Liver (tissue), 9 donors: Measurements from ENCODE around the gene FTCD. TPM values are rescaled to one million over a fixed set of nuclear protein-coding genes. Genes with fewer than 3 reads are reported as not detected.
A peak's percentile ranks its signal among the peaks of the same experiment; 100 is the strongest.

Source experiments
- DNase-seq: peaks from one replicate; pipeline ENCODE4 v3.0.0-alpha.2; 2017; ENCODE audit warnings: low spot score
- H3K27ac ChIP-seq, 2 donors: one replicate each; pipeline ENCODE4 v1.7.0; 2013; ENCODE audit warnings: inconsistent platforms in 2 of 2, low read length in 2 of 2, control low read depth in 1 of 2, low read depth in 1 of 2, mild to moderate bottlenecking in 1 of 2
- H3K27me3 ChIP-seq, 4 donors: one replicate each; pipeline versions ENCODE4 v1.6.1 to v1.7.0; 2013; ENCODE audit warnings: low read length in 3 of 4, inconsistent platforms in 1 of 4, mild to moderate bottlenecking in 1 of 4, moderate library complexity in 1 of 4; ENCODE audit not compliant: control insufficient read depth in 4 of 4, insufficient read depth in 4 of 4
- H3K36me3 ChIP-seq, 4 donors: one replicate each; pipeline versions ENCODE4 v1.6.1 to v1.7.0; 2013; ENCODE audit warnings: low read length in 3 of 4, mild to moderate bottlenecking in 3 of 4, low read depth in 1 of 4, moderate library complexity in 1 of 4; ENCODE audit not compliant: control insufficient read depth in 4 of 4, insufficient read depth in 3 of 4
- H3K4me1 ChIP-seq, 4 donors: one replicate each; pipeline versions ENCODE4 v1.6.1 to v1.7.0; 2013; ENCODE audit warnings: low read length in 3 of 4, mild to moderate bottlenecking in 3 of 4, moderate library complexity in 1 of 4; ENCODE audit not compliant: control insufficient read depth in 4 of 4, insufficient read depth in 4 of 4
- H3K4me3 ChIP-seq, 3 donors: one replicate each; pipeline versions ENCODE4 v1.6.1 to v1.7.0; 2013; ENCODE audit warnings: low read length in 3 of 3, control low read depth in 1 of 3, low read depth in 1 of 3, mild to moderate bottlenecking in 1 of 3
- H3K9ac ChIP-seq, 2 donors: one replicate each; pipeline ENCODE4 v1.7.0; 2013; ENCODE audit warnings: low read length in 2 of 2, mild to moderate bottlenecking in 2 of 2, moderate library complexity in 2 of 2, control low read depth in 1 of 2, low read depth in 1 of 2
- H3K9me3 ChIP-seq, 4 donors: one replicate each; pipeline versions ENCODE4 v1.6.1 to v1.7.0; 2013; ENCODE audit warnings: low read length in 3 of 4; ENCODE audit not compliant: control insufficient read depth in 4 of 4
- ATF3 ChIP-seq: IDR thresholded peaks from 2 replicates; pipeline ENCODE4 v1.6.1; 2016; ENCODE audit warnings: antibody characterized with exemption
- CTCF ChIP-seq: fragments of 150-350 bp; IDR thresholded peaks from 2 replicates; pipeline ENCODE4 v1.5.1; 2017; ENCODE audit warnings: improper control_type of control experiment, low read depth, low read length; ENCODE audit not compliant: missing input control
- EGR1 ChIP-seq, 2 donors: IDR thresholded peaks; 2 replicates each; pipeline ENCODE4 v1.6.1; 2016 to 2018; ENCODE audit warnings: antibody characterized with exemption in 2 of 2, low read depth in 2 of 2
- FOXA1 ChIP-seq: IDR thresholded peaks from 2 replicates; pipeline ENCODE4 v1.6.1; 2016; ENCODE audit warnings: antibody characterized with exemption
- FOXA2 ChIP-seq: IDR thresholded peaks from 2 replicates; pipeline ENCODE4 v1.6.1; 2016; ENCODE audit warnings: antibody characterized with exemption
- GABPA ChIP-seq, 2 donors: IDR thresholded peaks in 1 of 2; conservative IDR thresholded peaks in 1 of 2; 2 replicates each; pipeline ENCODE4 v1.6.1; 2016; ENCODE audit warnings: antibody characterized with exemption in 2 of 2, mild to moderate bottlenecking in 1 of 2, moderate library complexity in 1 of 2
- HNF4A ChIP-seq, 2 donors: conservative IDR thresholded peaks; 2 replicates each; pipeline ENCODE4 v1.6.1; 2016; ENCODE audit warnings: antibody characterized with exemption in 2 of 2, mild to moderate bottlenecking in 2 of 2
- HNF4G ChIP-seq: IDR thresholded peaks from 2 replicates; pipeline ENCODE4 v1.6.1; 2016; ENCODE audit warnings: antibody characterized with exemption
- JUND ChIP-seq, 2 donors: IDR thresholded peaks; 2 replicates each; pipeline ENCODE4 v1.6.1; 2016; ENCODE audit warnings: antibody characterized with exemption in 2 of 2
- NR2F2 ChIP-seq: IDR thresholded peaks from 2 replicates; pipeline ENCODE4 v1.6.1; 2016; ENCODE audit warnings: antibody characterized with exemption
- RAD21 ChIP-seq, 2 donors: IDR thresholded peaks; 2 replicates each; pipeline ENCODE4 v1.6.1; 2016; ENCODE audit warnings: antibody characterized with exemption in 2 of 2, mild to moderate bottlenecking in 2 of 2
- SP1 ChIP-seq: IDR thresholded peaks from 2 replicates; pipeline ENCODE4 v1.6.1; 2018; ENCODE audit warnings: antibody characterized with exemption, mild to moderate bottlenecking
- TAF1 ChIP-seq: conservative IDR thresholded peaks from 2 replicates; pipeline ENCODE4 v1.6.1; 2016; ENCODE audit warnings: antibody characterized with exemption, mild to moderate bottlenecking
- WGBS: extraction: QIAGEN DNeasy Blood & Tissue Kit; methylation state at CpG from one replicate; pipeline ENCODE4 v1.1.7; 2013; 5-methylcytosine and 5-hydroxymethylcytosine counted together
- polyA plus RNA-seq, 2 donors: library from polyadenylated mRNA; stranded (reverse) in 1 of 2; unstranded in 1 of 2; fragments of 200-250 nt in 1 of 2; fragments of >200 nt in 1 of 2; fragmentation: Nextera tagmentation in 1 of 2; extraction: Ambion mirVana in 1 of 2; gene quantifications; one replicate each; pipeline versions ENCODE4 v1.2.1 to v1.2.3, GENCODE V29; 2013 to 2015
- total RNA-seq, 2 donors: library from RNA; depleted of rRNA; stranded (reverse); fragments of >200 nt; gene quantifications; one replicate each; pipeline ENCODE4 v1.2.3, GENCODE V29; 2014
- TF ChIP-seq, protein P1 (sequence below): IDR thresholded peaks from 2 replicates; pipeline ENCODE4 v1.6.1; 2016; ENCODE audit warnings: antibody characterized with exemption
- TF ChIP-seq, protein P2 (sequence below): IDR thresholded peaks from 2 replicates; pipeline ENCODE4 v1.6.1; 2016; ENCODE audit warnings: antibody characterized with exemption, mild to moderate bottlenecking
- donor health status: healthy.
- donor health status: healthy.
- donor health status: healthy.
- donor health status: healthy.
- donor health status: healthy.

FTCD gene
- total and polyA plus RNA-seq, 4 donors = 130 to 182 (median 173) TPM

- DNase-seq = peak; percentile 31
- Histone ChIP-seq H3K9ac (no peak overlapping the region), H3K27ac (no peak overlapping the region)
Observed at GRCh38 chr21:46119144-46119636, 36.2 kb downstream of the FTCD start.

More at GRCh38 chr21:46119144-46119636, 36.2 kb downstream of the FTCD start:
- Histone ChIP-seq H3K36me3 (no peaks in the 10 kb centered on the region), H3K27me3 (no peaks in the 10 kb centered on the region), H3K4me3 (no peak overlapping the region), H3K4me1 (peaks cover 0 to 2% (median 0%) of the 10 kb centered on the region in 4 donors), H3K9me3 (no peaks in the 10 kb centered on the region)
- no peak for TF ChIP-seq NR2F2
- no peak for TF ChIP-seq JUND (IDR thresholded peaks at IDR 0.05)
- TF ChIP-seq HNF4G = no peak
- TF ChIP-seq GABPA (IDR thresholded peaks at IDR 0.05 in 1 of 2, conservative IDR thresholded peaks at IDR 0.05 in 1 of 2) = no peak
- TF ChIP-seq, protein P1, sequence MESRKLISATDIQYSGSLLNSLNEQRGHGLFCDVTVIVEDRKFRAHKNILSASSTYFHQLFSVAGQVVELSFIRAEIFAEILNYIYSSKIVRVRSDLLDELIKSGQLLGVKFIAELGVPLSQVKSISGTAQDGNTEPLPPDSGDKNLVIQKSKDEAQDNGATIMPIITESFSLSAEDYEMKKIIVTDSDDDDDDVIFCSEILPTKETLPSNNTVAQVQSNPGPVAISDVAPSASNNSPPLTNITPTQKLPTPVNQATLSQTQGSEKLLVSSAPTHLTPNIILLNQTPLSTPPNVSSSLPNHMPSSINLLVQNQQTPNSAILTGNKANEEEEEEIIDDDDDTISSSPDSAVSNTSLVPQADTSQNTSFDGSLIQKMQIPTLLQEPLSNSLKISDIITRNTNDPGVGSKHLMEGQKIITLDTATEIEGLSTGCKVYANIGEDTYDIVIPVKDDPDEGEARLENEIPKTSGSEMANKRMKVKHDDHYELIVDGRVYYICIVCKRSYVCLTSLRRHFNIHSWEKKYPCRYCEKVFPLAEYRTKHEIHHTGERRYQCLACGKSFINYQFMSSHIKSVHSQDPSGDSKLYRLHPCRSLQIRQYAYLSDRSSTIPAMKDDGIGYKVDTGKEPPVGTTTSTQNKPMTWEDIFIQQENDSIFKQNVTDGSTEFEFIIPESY = no peak
- TF ChIP-seq EGR1 (IDR thresholded peaks at IDR 0.05; ENCODE audit: low read depth in 2 of 2) = no peak
- TF ChIP-seq TAF1 = no peak
- TF ChIP-seq, protein P2, sequence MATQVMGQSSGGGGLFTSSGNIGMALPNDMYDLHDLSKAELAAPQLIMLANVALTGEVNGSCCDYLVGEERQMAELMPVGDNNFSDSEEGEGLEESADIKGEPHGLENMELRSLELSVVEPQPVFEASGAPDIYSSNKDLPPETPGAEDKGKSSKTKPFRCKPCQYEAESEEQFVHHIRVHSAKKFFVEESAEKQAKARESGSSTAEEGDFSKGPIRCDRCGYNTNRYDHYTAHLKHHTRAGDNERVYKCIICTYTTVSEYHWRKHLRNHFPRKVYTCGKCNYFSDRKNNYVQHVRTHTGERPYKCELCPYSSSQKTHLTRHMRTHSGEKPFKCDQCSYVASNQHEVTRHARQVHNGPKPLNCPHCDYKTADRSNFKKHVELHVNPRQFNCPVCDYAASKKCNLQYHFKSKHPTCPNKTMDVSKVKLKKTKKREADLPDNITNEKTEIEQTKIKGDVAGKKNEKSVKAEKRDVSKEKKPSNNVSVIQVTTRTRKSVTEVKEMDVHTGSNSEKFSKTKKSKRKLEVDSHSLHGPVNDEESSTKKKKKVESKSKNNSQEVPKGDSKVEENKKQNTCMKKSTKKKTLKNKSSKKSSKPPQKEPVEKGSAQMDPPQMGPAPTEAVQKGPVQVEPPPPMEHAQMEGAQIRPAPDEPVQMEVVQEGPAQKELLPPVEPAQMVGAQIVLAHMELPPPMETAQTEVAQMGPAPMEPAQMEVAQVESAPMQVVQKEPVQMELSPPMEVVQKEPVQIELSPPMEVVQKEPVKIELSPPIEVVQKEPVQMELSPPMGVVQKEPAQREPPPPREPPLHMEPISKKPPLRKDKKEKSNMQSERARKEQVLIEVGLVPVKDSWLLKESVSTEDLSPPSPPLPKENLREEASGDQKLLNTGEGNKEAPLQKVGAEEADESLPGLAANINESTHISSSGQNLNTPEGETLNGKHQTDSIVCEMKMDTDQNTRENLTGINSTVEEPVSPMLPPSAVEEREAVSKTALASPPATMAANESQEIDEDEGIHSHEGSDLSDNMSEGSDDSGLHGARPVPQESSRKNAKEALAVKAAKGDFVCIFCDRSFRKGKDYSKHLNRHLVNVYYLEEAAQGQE = no peak
- TF ChIP-seq RAD21 (IDR thresholded peaks at IDR 0.05) = no peak
- no peak for TF ChIP-seq FOXA2
- TF ChIP-seq CTCF = no peak
- no peak for TF ChIP-seq FOXA1
- no peak for TF ChIP-seq SP1
- TF ChIP-seq ATF3 = no peak
- TF ChIP-seq HNF4A (conservative IDR thresholded peaks at IDR 0.05) = no peak
- 84% methylated on average over 12 of the region's 12 CpGs for WGBS
